ENCODE data around the gene SIVA1.

Gene SIVA1

DNA sequence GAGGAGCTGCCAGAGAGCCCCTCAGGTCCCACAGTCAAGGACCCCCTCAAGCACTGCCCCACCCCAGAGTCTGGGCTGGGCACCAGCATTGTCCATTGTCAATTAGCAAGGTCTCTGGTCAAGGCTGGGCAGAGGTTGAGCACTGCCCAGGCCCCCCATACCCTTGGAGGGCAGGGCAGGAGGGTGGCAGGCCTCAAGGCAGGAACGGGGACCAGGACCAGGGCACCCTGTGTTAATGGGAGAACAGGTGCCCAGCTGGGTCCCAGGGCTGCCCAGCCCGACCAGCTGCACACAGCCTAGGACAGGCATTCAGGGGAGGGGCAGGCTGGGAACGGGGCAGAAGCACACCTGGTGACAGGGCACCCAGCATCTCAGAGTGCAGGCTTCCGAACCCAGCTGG is 18.4 kb downstream of the SIVA1 start:
- no peak for DNase-seq (ENCODE audit: low read depth in 2 of 2)

DNA sequence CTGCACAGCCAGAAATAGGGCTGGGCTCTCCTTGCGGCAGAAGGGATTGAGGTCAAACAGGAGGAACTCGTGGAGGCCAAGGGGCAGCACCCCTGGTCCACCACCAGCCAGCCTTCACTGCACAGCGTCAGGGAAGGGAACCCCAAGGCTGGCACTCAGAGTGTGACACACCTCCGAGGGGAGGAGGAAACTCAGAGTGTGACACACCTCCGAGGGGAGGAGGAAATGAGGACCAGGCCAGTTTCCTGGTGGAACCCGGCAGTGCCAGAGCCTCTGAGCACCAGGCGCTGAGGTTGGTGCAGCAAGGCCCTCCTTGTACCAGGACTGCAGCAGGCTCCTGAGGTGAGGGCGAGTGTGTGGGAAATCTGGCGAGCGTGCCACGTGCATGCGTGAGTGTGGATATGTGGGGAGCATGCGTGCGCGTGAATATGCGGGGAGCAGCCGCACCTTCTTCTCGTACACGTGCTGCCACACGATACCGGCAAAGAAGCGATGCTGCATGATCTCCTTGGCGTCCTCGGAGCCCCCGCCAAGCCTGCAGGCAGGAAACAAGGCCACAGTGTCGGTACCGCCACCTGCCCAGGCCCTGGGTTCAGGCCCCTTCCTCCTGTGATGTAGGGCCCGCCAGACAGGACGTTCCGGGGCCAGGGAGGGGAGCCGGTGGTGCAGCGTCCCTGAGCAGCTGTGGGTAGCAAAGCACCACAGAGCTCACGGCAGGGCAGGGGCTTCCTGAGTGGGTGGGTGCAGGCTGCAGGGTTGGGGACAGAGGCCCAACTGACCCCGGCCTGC is 19.2 kb downstream of the SIVA1 start:
- DNase-seq (ENCODE audit: low read depth in 2 of 2), result no peak

DNA sequence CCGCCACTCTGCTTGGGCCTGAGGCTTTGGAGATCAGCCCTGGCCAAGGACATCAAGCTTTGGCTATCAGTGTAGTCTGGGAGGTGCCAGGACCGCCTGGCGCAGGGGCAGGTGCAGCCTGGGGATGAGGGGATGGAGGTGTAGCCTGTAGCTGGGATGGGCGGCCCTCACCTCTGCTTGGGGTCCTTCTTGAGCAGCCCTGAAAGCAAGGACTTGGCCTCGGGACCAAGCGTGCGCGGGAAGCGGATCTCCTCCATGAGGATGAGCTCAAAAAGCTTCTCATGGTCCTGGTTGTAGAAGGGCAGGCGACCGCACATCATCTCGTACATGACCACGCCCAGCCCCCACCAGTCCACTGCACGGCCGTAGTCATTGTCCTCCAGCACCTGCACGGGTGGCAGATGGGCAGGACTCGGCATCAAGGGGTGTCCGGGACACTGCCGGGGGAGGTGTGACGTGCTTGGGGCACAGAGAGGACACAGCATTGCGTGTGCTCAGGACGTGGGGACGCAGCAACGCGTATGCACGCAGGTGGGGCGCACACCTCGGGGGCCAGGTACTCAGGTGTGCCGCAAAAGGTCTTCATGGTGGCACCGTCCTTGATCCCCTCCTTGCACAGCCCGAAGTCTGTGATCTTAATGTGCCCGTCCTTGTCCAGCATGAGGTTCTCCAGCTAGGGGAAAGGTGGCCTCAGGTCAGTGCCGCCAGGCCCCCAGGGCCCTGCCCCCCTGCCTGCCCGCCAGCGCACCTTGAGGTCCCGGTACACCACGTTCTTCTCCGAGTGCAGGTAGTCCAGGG is 20.0 kb downstream of the SIVA1 start:
- DNase-seq (ENCODE audit: low read depth in 2 of 2), result no peak

DNA sequence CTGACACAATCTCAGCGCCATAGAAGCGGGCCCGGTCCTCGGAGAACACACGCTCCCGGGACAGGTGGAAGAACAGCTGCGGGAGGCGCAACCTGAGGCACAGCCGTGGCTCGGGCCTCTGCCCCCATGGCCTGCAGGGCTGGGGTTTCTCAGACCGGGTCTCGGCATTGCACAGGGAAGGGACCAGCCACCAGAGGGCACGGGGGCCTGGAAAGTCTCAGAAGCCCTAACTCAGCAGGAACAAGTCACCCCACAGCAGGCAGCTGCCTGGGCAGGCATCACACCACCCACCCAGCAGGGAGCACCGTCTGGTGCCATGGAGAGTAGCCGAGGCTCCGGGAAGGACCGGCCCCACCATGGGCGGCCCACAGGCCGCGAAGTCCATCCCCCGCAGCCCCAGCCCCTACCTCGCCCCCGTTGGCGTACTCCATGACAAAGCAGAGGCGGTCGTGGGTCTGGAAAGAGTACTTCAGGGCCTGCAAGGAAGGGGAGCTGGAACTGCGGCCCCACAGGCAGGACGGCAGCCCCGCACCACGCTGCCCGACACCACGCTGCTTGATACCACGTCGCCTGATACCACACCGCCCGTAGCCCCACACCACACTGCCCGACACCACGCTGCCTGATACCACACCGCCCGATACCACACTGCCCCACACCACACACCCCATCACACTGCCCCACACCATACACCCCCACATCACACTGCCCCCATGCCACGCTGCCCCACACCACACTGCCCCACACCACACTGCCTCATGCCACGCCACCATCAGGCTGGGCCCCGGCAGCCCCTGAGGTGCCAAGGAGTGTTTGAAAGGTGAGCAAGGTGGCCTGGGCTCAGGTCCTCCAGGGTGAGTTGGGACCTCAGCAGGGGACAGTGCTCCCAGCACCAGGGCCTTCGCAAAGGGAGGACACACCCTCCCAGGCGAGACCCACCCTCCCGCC is 20.8 kb downstream of the SIVA1 start:
- no peak for DNase-seq (ENCODE audit: low read depth in 2 of 2)

DNA sequence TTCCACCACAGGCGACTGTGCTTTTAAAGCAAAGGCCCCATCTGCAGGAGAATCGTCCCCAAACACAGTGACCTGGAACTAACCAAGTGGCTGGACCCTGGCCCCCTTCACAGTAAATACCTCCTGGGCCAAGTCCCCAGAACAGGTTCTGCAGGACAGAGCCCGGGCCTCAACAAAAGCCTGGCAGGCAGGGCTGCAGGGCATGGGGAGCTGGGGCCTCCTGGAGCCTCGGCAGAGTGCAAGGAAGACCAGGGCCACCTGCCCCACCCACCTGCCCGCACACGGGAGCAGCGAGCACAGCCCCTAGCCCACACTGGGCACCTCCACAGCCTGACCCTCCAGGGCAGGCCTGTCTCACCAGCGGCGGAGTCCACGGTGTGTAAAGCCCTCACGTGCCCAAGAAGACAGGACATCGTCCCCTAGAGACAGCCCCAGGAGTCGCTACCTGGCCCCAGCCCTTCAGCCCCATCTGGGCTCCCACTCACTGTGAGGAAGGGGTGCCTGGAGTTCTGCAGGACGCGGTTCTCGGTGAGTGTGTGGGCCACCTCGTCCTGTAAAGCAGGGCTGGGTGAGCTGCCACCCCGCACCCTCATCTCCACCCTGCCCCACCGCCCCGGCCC is 21.6 kb downstream of the SIVA1 start:
- DNase-seq (ENCODE audit: low read depth in 2 of 2), result no peak

DNA sequence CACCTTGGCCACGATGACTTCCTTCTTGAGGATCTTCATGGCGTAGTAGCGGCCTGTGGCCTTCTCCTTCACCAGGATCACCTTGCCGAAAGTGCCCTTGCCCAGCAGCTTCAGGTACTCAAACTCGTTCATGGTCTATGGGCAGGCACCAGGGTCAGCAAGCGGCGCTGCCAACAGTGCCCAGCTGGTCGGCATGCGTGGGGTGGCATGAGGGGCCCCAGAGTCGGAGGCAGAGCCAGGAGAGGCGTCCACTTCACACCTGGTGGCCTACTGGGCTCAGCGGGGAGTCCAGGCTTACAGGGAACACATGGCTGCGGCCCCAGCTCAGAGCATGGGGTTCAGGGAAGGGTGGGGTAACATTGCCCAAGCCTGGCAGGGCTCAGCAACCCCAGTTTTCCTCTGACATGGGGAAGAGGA is 22.1 kb downstream of the SIVA1 start:
- no peak for DNase-seq (ENCODE audit: low read depth in 2 of 2)

DNA sequence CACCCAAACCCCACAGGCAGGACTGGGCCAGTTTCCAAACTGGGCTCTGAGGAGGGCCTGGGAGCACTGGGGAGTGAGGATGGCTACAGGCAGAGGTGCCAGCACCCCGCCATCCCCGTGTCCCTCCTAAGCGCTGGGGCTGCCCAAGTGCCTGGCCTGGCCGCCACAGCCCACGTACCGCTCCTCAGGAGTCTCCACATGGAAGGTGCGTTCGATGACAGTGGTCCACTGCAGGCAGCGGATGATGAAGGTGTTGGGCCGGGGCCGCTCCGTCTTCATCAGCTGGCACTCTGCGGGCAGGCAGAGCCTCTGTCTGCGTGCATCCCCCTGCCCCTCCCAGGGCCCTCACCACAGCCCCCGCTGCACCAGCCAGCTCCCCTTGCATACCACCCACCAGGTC is 23.5 kb downstream of the SIVA1 start:
- no peak for DNase-seq (ENCODE audit: low read depth in 2 of 2)

DNA sequence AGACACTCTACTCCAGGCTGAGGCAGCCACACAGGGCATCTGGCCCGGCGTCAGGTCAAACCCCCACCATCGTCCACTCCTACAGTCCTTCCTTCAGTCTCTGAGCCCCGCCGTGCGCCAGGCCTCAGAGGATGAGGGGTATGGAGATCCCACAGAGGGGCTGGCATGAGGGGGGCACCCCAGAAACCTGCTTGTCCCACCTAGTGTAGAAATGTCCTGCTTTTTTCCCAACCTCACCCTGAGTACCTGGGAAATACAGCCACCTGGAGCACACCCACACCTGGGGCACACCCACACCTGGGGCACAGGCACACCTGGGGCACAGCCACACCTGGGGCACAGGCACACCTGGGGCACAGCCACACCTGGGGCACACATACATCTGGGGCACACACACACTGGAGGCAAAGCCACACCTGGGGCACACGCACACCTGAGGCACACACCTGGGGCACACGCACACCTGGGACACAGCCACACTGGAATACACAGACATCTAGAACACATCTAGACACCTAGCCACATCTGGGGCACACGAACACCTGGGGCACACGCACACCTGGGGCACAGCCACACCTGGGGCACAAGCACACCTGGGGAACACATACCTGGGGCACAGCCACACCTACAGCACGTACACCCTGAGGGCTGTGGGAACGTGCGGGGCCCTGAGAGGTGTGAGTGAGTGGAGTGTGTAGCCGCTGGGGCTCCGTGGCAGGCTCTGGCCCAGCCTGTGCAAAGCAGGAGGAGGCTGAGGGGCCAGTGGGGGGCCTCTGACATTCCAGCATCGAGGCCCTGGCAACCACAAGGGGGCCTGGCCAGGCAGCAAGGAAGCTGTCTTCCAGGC is 24.2 kb downstream of the SIVA1 start:
- DNase-seq (ENCODE audit: low read depth in 2 of 2), result no peak

DNA sequence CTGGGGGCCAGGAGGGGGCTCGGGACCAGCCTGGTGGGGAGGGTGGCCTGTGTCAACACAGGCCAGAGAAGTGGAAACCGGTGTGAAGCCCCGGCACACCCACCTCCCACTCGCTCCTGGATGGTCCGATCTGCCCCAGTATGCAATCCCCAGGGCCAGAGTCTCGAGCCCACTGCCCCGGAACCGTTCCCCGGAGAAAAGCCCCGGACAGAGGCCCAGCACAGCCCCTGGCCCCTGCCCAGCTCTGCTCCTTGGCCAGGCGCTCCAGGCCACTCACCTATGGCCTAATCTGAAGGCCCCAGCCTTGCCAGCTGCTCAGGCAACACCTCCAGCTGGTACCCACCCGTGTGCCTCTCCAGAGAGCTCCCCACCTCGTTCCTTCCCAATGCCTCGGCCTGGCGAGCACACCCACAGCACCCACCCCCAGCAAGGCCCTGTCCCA is 24.9 kb downstream of the SIVA1 start:
- no peak for DNase-seq (ENCODE audit: low read depth in 2 of 2)

DNA sequence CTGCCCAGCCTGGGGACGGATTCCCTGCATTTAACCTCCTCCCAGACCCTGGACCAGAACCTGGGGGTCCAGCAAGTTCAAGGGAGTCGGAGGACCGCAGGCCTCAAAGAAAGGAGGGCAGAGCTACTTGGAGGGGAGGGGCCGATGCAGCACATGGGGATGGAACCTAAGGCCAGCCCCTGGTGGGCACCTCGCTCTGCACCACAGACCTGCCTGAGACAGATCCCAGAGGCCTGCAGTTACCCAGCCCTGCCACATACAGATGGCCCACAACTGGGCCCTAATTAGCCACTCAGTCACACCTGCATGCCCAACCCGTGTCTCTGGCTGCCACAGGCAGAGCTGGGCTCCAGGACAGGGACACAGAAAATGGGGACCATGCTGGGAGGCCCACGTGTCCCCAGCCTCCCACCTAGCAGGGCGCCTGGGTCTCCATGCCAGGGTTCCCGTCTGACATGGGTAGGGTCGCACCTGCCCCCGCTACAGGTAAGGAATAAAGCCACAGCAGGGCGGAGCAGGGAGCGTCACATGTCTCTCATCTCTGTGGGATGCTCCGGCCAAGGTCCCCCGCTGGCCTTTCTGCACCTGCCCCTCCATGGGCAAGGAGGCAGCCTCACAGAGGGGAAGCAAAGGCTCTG is 25.9 kb downstream of the SIVA1 start:
- no peak for DNase-seq (ENCODE audit: low read depth in 2 of 2)

DNA sequence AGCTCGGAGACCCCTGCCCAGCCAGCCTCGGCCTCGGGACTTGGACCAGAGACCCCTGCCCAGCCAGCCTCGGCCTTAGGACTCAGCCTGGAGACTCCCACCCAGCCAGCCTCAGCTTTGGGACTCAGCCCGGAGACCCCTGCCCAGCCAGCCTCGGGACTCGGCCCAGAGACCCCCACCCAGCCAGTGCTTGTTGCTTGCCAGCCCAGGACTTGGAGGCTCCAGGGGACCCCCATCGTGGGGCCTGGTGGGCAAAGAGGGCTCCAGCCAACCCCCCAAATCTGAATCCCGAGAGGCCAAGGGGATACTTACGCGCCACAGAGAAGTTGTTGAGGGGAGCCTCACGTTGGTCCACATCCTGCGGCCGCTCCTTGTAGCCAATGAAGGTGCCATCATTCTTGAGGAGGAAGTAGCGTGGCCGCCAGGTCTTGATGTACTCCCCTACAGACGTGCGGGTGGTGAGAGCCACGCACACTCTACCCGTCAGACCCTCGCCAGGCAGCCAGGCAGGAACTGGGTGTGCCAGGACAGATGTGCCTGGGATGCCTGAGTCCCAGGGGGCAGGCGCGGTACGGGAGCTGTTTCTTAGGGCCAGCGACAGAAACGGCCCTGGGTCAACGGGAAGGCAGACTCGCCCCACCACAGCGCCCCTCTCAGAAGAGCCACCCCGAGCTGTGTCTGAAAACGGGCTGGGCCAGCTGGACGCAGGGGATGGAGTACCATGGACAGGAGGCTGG is 27.0 kb downstream of the SIVA1 start:
- DNase-seq (ENCODE audit: low read depth in 2 of 2), result no peak

DNA sequence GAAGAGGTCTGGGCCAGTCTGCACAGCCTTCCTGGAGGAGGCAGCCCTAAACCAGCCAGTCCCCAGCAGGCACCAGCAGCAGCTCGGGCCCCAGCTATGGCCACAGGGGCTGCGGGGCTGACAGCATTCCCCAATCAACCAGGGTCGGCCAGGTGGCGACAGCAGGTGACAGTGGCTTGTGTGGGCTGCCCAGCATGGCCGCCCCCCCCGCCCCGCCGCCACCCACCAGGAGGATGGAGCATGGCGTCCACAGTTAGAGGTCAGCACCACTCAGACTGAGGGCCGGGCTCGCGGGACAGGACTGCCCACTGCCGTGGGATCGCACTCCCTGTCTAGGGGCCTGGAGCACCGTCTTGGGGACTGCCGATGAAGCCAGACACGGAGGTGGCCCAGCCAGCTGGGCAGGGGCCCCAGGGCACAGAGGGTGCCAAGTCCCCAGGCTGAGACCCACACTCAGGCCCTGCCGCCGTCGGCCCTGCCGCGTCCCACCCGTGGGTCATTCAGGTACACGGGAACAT is 27.6 kb downstream of the SIVA1 start:
- DNase-seq (ENCODE audit: low read depth in 2 of 2), result no peak

DNA sequence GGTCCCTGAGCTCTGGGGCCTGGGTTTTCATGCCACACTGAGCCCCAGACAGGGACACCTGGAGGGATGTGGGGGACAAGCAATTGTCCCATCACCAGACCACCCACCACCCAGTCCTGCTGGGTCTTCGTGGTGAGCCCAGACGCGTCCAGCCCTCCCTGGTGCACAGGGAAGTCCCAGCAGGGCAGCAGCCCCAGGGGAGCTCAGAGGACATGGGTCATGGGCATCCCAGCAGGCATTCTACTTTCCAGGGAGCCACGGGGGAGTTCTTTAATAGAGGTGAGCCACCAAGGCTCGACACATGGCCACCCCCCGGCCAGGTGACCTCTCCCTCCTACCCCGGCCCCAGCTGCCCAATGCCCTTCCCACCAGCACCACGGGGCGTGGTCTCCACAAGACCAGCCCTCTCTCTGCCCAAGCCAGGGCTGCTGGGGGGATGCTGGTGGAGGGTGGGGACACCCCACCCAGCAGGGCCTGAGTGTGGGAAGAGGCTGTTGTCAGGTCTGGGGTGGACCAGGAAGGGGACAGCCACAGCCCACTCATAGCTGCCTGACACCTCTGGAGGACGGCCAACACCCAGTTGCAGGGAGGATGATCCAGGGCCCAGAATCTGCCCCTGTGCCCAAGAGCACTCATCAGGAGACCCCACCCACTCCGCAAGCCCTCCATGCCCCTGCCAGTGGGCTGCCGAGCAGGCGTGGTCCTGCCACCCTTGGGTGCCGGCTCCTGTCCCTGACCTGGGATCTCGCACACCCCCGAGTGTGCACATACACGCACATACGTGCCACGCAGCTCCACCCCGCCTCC is 28.5 kb downstream of the SIVA1 start:
- DNase-seq (ENCODE audit: low read depth in 2 of 2), result no peak

DNA sequence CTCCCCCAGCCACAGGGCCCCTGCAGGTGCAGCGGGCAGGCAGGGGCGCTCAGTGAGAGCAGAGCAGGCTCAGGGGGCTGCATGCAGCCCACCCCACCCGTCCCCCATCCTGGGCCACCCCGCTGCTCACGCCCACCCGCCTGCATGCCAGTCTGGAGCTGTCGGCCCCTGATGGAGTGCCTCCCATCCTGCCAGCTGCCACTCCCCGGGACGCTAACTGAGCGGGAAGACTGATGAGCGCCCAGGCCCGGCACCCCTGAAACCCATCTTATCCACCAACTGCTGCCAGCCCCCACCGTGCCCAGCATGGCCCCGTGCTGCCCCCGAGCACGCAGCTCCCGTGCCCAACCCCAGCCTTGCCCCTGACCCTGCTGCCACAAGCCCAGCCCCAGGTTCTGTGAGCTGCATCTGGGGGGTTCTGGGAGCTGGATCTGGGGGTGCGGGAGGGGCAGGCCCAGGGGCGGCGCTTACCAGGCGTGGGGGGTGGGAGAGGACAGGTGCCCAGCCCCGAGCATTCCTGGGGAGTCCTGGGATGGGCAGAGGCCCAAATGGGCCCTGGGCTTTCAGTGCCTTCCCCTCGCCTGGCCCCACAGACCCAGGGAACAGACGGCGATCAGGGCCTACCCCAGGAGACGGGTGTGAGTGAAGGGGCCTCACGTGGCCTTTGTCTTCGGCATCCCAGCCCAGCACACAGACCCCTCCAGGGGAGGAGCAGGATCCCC is 29.3 kb downstream of the SIVA1 start:
- no peak for DNase-seq (ENCODE audit: low read depth in 2 of 2)

DNA sequence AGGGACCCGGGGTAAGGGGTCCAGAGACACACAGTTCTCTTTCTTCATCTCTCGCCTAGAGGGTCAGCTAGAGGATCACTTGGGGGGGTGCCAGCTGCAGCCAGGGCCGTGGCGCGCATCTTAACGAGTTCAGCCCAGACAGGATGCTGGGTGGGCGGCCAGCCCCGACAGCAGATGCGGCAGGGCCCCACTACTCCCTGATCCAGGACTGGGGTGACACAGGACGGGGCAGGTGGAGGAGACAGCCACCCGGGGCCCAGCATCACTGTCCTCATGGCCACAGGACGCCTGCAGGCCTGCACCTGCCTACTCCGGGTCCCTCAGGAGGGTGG is 29.8 kb downstream of the SIVA1 start:
- no peak for DNase-seq (ENCODE audit: low read depth in 2 of 2)

DNA sequence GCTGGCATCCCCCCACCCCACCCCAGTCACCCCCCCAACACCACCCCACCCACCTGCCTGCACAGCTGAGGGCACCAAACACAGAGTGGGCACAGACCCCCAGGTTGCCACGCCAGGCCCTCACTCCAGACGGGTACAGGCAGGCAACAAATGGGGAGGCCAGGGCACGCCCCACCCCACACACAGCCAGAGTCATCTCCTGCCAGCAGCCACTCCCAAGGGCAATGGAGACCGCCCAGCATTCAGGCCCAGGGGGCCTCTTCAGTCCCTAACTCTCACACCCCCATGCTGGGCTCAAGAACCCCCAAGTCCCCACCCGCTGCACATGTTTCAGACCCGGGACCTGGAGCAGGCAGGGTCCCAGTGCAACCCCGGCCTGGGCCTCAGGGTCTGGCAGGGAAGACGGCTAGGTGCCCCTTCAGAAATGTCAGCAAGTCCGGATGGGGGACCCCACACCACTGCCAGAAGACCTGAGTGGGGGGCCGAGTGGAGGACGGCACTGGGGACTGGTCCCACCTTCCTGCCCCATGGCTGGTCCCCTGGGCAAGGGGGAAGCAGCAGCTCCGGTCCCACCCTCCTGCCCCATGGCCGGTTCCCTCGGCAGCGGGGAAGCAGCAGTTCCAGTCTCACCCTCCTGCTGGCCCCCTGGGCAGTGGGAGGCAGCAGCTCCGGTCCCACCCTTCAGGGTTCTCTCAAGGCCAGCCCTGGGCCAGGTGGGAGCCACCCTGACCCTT is 30.7 kb downstream of the SIVA1 start:
- DNase-seq (ENCODE audit: low read depth in 2 of 2), result no peak

DNA sequence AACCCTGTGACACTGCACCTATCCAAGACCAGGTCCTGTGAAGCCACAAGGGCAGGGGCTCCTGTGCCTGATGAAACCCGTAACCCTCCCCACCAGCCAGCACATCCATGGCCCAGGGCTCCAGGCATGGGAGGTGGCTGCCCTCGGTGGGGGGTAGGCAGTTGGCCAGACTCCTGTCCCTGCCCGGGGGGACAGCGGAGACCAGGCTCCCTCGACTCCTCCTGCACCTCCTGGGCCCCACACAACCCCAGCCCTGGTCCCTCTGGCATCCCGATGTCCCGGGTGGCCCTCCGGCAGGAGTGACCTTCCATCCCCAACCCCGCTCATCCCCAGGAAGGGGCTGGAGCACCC is 31.2 kb downstream of the SIVA1 start:
- DNase-seq (ENCODE audit: low read depth in 2 of 2), result no peak

Data from stimulated activated CD4-positive, alpha-beta T cell treated with anti-CD3 and anti-CD28 coated beads, Interleukin-15, amount 100 ng/mL, for 48 hours (primary cell).